Activated naive CD4-positive, alpha-beta T cell treated with anti-CD3 and anti-CD28 coated beads, Interleukin-2, amount 10 ng/mL, durations not matched to agents 5 hours and 36 hours (primary cell): ENCODE data around the gene NOBOX. TPM values are rescaled to one million over a fixed set of nuclear protein-coding genes. Genes with fewer than 3 reads are reported as not detected.

ENCODE experiments used
- total RNA-seq, 2 experiments: library from RNA; stranded (reverse); gene quantifications; one replicate each; pipeline ENCODE4 v1.2.3, GENCODE V29; 2021

NOBOX gene
- not detected for total RNA-seq

GRCh38 chr7:144403649-144404061 is at the start of gene NOBOX:
TSS of gene NOBOX (minus strand) at chr7:144403693.

GRCh38 chr7:144355176-144355822 is 48.2 kb downstream of the NOBOX start, which contains the start of gene ARHGEF5:
TSS of gene ARHGEF5 (plus strand) at chr7:144355402. CDS start at chr7:144362670, 7,268 bp downstream.

Other genes starting within 250 kb of the NOBOX start
- 1 to 10 TPM; 3.5 to 4.5 TPM for gene CTAGE4, start 220.2 kb downstream of the NOBOX start, total RNA-seq
- 1 to 10 TPM; 7.2 to 7.7 TPM for gene ARHGEF35, start 207.9 kb downstream of the NOBOX start, total RNA-seq
- under 1 TPM in 1 of 2 experiments, not detected in 1; 0.10 TPM for gene OR2A42, start 164.1 kb downstream of the NOBOX start, total RNA-seq
- 1 to 10 TPM; 3.7 to 4.5 TPM for gene OR2A7, start 138.9 kb downstream of the NOBOX start, total RNA-seq
- gene CTAGE8, start 134.4 kb downstream of the NOBOX start, total RNA-seq: 1 to 10 TPM; 1.6 to 2.1 TPM
- under 1 TPM; 0.12 to 0.13 TPM for gene OR2A1, start 91.3 kb downstream of the NOBOX start, total RNA-seq
- 10 to 100 TPM; 10.5 to 13.4 TPM for gene ARHGEF5, start 48.3 kb downstream of the NOBOX start, total RNA-seq